ENCODE data around the gene CD82.

- TF ChIP-seq, protein P1, sequence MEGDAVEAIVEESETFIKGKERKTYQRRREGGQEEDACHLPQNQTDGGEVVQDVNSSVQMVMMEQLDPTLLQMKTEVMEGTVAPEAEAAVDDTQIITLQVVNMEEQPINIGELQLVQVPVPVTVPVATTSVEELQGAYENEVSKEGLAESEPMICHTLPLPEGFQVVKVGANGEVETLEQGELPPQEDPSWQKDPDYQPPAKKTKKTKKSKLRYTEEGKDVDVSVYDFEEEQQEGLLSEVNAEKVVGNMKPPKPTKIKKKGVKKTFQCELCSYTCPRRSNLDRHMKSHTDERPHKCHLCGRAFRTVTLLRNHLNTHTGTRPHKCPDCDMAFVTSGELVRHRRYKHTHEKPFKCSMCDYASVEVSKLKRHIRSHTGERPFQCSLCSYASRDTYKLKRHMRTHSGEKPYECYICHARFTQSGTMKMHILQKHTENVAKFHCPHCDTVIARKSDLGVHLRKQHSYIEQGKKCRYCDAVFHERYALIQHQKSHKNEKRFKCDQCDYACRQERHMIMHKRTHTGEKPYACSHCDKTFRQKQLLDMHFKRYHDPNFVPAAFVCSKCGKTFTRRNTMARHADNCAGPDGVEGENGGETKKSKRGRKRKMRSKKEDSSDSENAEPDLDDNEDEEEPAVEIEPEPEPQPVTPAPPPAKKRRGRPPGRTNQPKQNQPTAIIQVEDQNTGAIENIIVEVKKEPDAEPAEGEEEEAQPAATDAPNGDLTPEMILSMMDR (IDR thresholded peaks at IDR 0.05; ENCODE audit: low read depth, low read length): no peak
- no peak for TF ChIP-seq EZH2phosphoT487 (IDR thresholded peaks at IDR 0.05; ENCODE audit: low read depth)
Observed at GRCh38 chr11:44528103-44528502, 37.4 kb upstream of the CD82 start.

All from OCI-LY3 (cell line).